ENCODE data around the gene AK9.

Gene AK9

DNA sequence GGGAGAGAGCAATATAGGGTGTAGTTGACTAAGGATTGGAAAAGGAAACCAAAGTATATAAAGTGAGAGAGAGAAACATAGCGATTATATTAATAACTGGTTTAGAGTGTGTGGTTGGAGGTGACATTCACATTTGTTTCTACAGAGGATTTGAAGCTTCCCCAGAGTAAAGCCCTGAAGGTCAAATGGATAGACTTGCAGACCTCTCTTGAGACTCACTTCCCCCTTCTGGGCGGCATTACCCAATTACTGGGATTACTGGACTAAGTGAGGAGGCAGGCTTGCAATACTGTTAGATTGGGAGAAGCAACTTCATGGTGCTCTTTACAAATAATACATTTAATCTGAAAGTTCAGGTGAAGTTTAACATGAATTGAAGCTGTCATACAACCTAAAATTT, 10.8 kb upstream of the AK9 start:
- TF ChIP-seq, protein P1, sequence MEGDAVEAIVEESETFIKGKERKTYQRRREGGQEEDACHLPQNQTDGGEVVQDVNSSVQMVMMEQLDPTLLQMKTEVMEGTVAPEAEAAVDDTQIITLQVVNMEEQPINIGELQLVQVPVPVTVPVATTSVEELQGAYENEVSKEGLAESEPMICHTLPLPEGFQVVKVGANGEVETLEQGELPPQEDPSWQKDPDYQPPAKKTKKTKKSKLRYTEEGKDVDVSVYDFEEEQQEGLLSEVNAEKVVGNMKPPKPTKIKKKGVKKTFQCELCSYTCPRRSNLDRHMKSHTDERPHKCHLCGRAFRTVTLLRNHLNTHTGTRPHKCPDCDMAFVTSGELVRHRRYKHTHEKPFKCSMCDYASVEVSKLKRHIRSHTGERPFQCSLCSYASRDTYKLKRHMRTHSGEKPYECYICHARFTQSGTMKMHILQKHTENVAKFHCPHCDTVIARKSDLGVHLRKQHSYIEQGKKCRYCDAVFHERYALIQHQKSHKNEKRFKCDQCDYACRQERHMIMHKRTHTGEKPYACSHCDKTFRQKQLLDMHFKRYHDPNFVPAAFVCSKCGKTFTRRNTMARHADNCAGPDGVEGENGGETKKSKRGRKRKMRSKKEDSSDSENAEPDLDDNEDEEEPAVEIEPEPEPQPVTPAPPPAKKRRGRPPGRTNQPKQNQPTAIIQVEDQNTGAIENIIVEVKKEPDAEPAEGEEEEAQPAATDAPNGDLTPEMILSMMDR (IDR thresholded peaks at IDR 0.05; ENCODE audit: borderline replicate concordance, control extremely low read depth, extremely low read depth, insufficient read depth, missing control alignments), result no peak
- in situ Hi-C loops (cut with MboI; ENCODE audit: low sequenced_read_pairs, unreplicated experiment), result loop anchor here (10.0 kb wide), 2 partner anchors 333 to 693 kb away; no protein-coding TSS in a partner anchor
- no peak for DNase-seq (ENCODE audit: low spot score)

DNA sequence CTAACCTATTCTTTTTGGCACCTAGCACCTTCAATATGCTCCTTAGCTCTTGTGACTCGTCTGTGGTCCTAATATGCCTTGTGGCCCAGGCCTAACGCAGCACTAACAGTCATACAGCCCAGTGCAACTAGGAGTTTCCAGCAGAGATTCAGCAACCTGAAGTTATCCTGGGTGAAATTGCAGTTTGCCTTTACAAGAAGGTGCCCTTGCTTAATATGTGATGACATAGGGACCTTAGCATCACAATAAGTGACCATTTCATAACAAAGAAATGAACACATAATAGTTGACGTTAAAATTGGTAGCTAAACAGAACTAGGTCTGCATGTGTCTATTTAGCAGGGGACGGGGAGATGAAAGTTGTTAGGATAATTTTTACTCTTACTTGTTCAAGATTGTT, 10.2 kb upstream of the AK9 start:
- TF ChIP-seq, protein P1 (IDR thresholded peaks at IDR 0.05; ENCODE audit: borderline replicate concordance, control extremely low read depth, extremely low read depth, insufficient read depth, missing control alignments), result no peak
- in situ Hi-C loops (cut with MboI; ENCODE audit: low sequenced_read_pairs, unreplicated experiment), result loop anchor here (10.0 kb wide), 2 partner anchors 334 to 694 kb away; no protein-coding TSS in a partner anchor
- no peak for DNase-seq (ENCODE audit: low spot score)

DNA sequence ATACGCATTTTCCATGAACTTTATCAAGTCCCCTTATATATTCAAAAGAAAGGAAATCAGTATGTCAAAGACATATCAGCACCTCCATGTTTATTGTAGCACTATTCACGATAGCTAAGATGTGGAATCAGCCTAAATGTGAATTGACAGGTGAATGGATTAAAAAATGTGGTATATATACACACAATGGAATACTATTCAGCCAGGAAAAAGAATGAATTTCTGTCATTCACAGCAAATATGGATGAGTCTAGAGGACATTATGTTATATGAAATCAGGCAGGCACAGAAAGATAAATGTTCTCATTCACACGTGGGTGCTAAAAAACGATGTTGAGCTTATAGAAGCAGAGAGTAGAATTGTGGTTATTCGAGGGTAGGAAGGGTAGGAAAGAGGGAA, 5.4 kb upstream of the AK9 start:
- TF ChIP-seq, protein P1 (IDR thresholded peaks at IDR 0.05; ENCODE audit: borderline replicate concordance, control extremely low read depth, extremely low read depth, insufficient read depth, missing control alignments), result no peak
- no peak for DNase-seq (ENCODE audit: low spot score)
- in situ Hi-C loops (cut with MboI; ENCODE audit: low sequenced_read_pairs, unreplicated experiment), result no loop called here

DNA sequence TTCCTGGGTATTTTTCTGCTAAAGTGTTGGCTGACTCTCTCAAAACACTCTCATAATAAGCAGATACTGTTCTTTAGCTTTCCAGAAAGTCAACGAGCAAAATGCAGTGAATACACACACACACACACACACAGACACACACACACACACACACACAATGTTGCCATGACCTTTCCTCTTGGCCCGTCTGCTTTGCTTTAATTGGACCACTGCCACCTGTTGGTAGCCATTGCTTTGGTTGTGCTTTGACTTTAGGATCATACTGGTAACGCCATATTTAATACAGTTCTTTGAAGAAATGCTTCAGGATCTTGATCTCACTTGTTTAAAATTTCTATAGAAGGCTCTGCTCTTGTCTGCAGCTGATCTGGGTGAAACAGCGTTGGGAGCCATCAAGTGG, 4.5 kb upstream of the AK9 start:
- TF ChIP-seq, protein P1 (IDR thresholded peaks at IDR 0.05; ENCODE audit: borderline replicate concordance, control extremely low read depth, extremely low read depth, insufficient read depth, missing control alignments), result no peak
- in situ Hi-C loops (cut with MboI; ENCODE audit: low sequenced_read_pairs, unreplicated experiment), result no loop called here
- DNase-seq (ENCODE audit: low spot score), result no peak

DNA sequence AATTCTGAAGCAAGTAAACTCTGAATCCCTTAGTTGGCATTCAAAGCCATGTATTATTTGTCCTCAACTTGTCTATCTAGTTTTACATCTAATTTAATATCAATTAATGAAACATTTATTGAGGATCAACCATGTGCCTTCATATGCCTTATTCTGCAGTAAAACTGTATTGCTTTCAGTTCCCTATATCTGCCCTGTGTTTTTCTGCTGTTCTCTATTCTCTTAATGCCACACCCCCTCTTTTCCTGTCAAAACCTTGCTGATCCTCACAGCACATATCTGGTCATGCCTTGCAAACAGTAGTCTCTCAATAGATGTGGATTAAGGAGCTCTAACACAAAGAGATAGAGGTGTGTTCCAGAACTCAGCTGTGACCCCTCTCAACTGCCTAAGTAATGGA, 2.1 kb upstream of the AK9 start:
- TF ChIP-seq, protein P1 (IDR thresholded peaks at IDR 0.05; ENCODE audit: borderline replicate concordance, control extremely low read depth, extremely low read depth, insufficient read depth, missing control alignments), result no peak
- in situ Hi-C loops (cut with MboI; ENCODE audit: low sequenced_read_pairs, unreplicated experiment), result no loop called here
- peak; percentile 28 for DNase-seq (ENCODE audit: low spot score)

DNA sequence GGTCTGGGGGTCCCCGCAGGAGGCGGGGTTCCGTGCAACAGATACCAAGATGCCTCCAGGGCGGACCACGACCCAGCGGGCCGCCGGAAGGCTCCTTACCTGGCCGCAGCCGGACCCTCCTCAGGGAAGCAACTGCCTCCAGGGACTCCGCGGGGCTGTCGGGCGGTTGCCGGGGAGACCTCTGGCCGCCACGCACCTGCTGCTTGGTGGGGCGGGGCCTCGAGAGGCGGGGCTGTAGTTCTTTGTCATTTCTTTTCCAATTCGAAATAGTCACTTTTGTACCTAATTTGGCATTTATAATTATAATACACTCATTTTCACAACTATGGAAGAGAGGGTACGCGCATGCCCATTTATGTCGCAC, 647 bp downstream of the AK9 start:
- in situ Hi-C loops (cut with MboI; ENCODE audit: low sequenced_read_pairs, unreplicated experiment), result no loop called here
- DNase-seq (ENCODE audit: low spot score), result peak; percentile 74
- TF ChIP-seq, protein P1 (IDR thresholded peaks at IDR 0.05; ENCODE audit: borderline replicate concordance, control extremely low read depth, extremely low read depth, insufficient read depth, missing control alignments), result no peak

DNA sequence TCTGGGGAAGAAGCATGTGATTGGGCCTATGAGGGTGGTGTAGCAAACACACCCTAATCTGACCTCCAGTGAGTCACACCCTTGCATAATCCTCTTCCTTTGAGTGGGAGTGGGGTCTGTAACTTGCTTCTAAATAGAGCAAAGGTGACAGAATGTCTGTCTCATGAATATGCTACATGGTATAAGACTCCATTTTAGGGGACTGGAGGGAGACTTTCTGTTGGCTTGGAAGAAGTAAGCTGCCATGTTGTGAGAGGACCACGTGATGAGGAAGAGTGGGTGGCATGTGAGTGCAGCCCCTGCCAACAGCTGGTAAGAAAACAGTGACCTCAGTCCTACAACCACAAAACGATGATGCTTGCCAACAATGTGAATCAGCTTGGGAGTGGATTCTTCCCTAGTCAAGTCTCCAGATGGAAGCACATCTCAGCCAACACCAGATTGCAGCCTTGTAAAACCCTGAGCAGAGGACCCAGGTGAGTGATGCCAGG, 3.7 kb downstream of the AK9 start:
- TF ChIP-seq, protein P1 (IDR thresholded peaks at IDR 0.05; ENCODE audit: borderline replicate concordance, control extremely low read depth, extremely low read depth, insufficient read depth, missing control alignments), result no peak
- in situ Hi-C loops (cut with MboI; ENCODE audit: low sequenced_read_pairs, unreplicated experiment), result no loop called here
- no peak for DNase-seq (ENCODE audit: low spot score)
